ENCODE measurements around the gene BFSP2.
"Not testable (repeated sequence)": the region's sequence is repeated elsewhere in the genome, so short reads cannot be mapped to it uniquely, and the experiment has no call there.

BFSP2 gene

DNA sequence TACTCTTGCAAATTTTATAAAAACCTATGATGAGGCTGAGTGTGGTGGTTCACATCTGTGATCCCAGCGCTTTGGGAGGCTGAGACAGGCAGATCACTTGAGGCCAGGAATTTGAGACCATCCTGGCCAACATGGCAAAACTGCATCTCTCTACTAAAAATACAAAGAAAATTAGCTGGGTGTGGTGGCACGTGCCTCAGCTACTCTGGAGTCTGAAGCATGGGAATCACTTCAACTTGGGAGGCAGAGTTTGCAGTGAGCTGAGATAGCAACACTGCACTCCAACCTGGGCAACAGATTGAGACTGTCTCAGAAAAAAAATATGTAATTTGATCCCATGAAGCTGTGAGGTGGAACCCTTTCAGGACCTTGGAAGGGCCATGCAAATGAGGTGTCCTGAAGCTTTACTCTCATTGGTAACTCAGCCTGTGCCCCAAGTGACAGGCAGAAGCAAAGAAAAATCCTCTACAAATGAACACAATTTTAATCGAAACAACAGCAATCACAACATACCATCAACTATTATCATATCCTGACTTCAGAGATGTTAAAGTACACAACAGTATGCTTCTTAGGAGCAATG is 89.0 kb downstream of the BFSP2 start:
- H3K4me3 ChIP-seq (replicated peaks; ENCODE audit: low read depth, low read length), result no peak overlapping the region
- DNase-seq (ENCODE audit: extremely low read depth, low read depth), result peak; percentile 46
- TF ChIP-seq, protein P1, sequence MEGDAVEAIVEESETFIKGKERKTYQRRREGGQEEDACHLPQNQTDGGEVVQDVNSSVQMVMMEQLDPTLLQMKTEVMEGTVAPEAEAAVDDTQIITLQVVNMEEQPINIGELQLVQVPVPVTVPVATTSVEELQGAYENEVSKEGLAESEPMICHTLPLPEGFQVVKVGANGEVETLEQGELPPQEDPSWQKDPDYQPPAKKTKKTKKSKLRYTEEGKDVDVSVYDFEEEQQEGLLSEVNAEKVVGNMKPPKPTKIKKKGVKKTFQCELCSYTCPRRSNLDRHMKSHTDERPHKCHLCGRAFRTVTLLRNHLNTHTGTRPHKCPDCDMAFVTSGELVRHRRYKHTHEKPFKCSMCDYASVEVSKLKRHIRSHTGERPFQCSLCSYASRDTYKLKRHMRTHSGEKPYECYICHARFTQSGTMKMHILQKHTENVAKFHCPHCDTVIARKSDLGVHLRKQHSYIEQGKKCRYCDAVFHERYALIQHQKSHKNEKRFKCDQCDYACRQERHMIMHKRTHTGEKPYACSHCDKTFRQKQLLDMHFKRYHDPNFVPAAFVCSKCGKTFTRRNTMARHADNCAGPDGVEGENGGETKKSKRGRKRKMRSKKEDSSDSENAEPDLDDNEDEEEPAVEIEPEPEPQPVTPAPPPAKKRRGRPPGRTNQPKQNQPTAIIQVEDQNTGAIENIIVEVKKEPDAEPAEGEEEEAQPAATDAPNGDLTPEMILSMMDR (IDR thresholded peaks at IDR 0.05; ENCODE audit: low read depth, low read length, missing control alignments), result no peak

DNA sequence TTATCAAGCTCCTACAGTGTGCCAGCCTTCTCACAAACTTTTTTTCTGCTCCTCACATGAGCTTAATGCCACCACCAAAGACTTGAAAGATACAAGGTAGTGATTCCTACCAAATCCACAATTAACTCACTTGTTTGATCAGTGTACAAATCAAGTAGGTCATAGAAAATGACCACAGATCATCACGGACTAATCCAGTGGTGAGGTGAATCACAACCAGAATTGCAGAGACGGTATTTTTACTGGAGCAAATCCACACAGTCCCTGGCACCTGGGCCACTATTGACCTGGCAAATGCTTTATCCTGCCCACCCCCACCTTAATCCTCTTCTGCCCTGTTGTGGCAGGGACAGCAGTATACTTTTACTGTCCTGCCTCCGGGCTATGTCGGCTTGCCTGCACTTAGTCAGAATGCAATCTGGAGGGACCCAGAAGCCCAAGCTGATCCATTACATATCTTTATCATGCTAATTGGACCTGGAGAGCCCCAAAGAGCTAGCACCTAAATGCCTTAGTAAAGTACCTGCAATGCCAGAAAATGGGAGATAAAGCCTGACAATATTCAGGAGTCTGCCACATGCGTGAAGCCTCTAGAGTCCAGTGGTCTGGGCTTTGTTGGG is 89.7 kb downstream of the BFSP2 start:
- TF ChIP-seq, protein P1 (IDR thresholded peaks at IDR 0.05; ENCODE audit: low read depth, low read length, missing control alignments), result no peak
- no peak overlapping the region for H3K4me3 ChIP-seq (replicated peaks; ENCODE audit: low read depth, low read length)
- no peak for DNase-seq (ENCODE audit: extremely low read depth, low read depth)

DNA sequence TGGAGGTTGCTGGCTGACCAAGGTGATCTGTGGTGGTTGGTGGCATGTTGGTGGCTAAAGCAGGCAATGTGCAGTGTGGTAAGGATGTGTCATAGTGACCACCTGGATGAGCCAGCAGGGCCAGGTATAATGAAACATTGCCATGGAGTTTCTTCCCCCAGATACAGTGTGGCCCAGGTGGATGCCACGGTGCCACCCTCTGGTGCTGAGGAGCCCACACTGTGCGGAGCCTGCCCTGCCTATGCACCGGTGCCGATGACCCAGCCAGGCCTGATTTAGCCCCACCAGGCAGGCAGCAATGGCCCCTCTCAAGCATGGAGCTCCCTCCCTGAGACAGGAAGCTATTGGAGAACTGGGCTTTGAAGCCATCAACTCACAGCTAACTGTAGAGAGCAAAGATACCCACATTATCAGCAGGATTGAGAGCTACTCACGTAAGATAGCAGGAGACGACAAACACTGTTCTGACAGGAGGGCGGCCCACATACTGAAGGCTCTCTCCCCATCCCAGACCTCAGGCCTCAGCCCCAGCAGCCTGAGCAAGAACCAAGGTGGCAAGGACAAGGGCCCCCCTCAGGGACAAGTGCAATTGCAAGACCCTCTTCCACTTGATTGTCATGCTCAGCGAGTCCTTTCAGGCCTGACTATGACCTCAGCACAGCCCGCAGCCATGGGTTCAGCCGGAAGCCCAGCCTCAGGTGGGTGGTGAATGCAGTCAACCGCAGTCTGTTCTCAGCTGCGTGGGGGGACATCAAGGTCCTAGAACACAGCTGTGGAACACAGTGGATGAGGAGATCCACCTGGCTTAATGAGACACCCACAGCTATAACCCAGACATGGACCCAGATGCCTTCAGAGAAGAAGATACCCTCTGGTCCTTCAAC is 90.9 kb downstream of the BFSP2 start:
- H3K4me3 ChIP-seq (replicated peaks; ENCODE audit: low read depth, low read length), result no peak overlapping the region
- TF ChIP-seq, protein P1 (IDR thresholded peaks at IDR 0.05; ENCODE audit: low read depth, low read length, missing control alignments), result no peak
- no peak for DNase-seq (ENCODE audit: extremely low read depth, low read depth)

DNA sequence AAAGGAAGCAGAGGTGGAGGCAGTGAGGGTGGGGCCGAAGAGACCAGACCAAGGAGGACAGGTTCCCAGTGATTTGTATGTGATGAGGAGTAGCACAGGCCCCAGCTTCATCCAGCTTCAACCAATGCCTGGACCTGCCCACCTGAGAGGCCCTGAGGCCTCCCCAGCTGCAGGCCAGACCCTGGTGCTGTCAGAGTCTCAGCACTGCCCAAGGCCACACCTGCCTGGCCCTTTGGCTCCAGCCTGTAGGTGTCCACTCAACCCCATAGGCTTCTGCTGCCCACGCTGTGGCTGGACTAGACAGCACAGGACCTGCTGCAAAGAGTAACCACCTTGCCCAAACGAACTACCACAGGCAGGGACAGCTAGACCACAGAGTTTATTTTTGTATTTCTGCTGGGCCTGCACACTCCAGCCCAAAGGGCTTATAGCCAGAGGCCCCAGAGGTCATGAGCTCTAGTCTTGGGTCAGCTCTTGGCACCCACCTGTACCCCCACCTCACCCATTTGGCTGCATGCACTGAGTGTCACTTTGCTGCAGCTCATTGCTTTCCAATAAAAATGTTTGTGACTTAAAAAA is 91.7 kb downstream of the BFSP2 start:
- TF ChIP-seq, protein P1 (IDR thresholded peaks at IDR 0.05; ENCODE audit: low read depth, low read length, missing control alignments), result no peak
- H3K4me3 ChIP-seq (replicated peaks; ENCODE audit: low read depth, low read length), result no peak overlapping the region
- no peak for DNase-seq (ENCODE audit: extremely low read depth, low read depth)

DNA sequence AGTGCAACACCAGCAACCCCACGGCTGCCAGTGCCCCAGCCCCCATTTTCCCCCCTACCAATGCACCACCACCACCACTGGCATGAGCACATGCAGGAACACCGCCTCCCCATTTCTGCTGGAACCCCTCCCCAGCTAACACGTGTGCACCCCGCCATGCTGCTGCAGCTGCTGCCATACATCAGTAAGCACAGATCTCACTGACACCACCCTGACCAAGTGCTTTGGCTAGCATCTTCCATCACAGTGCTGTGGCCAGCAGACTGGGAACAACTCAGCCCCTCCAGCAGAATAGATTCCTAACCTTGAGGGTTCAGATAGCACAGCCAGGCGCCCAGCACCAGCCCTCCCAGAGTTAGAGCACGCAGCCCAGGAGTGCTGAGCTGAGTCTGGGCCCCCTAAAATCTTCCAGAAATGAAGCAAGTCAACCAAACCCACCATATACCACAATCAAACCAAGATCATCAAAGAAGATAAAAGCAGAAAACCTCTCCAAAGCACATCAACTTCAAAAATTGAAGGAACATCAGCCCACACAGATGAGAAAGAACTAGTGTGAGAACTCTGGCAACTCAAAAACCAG is 92.4 kb downstream of the BFSP2 start:
- no peak overlapping the region for H3K4me3 ChIP-seq (replicated peaks; ENCODE audit: low read depth, low read length)
- TF ChIP-seq, protein P1 (IDR thresholded peaks at IDR 0.05; ENCODE audit: low read depth, low read length, missing control alignments), result no peak
- no peak for DNase-seq (ENCODE audit: extremely low read depth, low read depth)

DNA sequence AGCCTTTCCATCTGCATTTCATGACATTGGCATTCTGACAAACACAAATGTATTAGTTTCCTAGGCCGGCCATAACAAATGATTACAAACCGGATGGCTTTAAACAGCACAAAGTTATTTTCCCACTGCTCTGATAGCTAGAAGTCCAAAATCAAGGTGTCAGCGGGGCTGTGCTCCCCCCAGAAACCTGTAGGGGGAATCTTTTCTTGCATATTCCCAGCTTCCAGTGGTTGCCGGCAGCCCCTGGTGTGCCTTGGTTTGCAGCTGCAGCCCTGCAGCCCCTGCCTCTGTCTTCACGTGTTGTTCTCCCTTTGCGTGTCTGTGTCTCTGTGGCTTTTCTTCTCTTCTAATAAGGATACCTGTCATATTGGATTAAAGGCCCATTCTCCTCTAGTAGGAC is 94.6 kb downstream of the BFSP2 start:
- H3K4me3 ChIP-seq (replicated peaks; ENCODE audit: low read depth, low read length), result no peak overlapping the region
- DNase-seq (ENCODE audit: extremely low read depth, low read depth), result no peak
- TF ChIP-seq, protein P1 (IDR thresholded peaks at IDR 0.05; ENCODE audit: low read depth, low read length, missing control alignments), result peak; percentile 48

DNA sequence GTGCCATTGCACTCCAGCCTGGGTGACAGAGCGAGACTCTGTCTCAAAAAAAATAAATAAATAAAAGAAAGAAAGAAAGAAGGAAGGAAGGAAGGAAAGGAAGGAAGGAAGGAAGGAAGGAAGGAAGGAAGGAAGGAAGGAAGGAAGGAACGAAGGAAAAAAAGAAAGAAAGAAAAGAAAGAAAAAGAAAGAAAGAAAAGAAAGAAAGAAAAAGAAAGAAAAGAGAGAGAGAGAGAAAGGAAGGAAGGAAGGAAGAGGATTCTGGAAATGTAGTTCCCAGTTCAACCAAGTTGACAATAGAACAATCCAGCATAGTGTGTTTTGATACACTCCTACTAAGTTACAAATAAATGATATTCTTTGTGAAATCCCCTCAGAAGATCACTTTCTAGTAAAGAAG is 102.7 kb downstream of the BFSP2 start:
- not testable (repeated sequence) for DNase-seq (ENCODE audit: extremely low read depth, low read depth); H3K4me3 ChIP-seq (replicated peaks; ENCODE audit: low read depth, low read length)
